ENCODE data around the gene ENPP3.
"Not testable (repeated sequence)": the region's sequence is repeated elsewhere in the genome, so short reads cannot be mapped to it uniquely, and the experiment has no call there.

Gene ENPP3

DNA sequence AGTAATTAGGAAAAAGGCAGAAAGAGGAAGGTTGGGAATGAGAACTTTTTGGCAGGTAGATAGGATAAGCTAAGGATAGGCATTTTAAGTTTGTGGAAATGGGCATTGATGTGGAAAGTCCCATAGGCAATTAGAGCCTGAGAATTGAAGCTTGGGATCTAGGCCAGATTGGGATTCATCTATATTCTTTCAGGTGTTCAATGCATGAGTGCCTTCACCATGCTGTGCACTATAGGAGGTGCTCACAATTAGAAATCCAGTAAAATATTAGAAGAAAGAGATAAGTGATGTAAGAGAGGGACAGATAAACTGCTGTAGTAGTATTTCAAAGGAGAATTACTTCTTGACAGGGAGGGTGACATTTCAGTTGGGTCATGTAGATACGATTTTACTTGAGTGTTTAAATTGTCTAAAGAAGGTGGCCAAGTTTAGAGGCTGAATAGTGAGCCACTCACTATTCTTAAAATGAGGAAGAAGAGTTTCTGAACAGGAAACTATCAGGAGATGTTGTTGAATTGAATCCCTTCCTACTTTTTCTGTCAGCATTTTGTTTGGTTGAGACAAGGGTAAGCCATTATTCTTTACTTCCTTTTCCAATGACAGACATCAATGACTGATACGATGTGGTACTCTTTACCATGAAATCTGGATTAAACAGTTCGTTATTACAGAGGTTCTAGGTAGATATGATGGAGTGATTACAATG lies 104.7 kb downstream of the ENPP3 start:
- no peak for DNase-seq

DNA sequence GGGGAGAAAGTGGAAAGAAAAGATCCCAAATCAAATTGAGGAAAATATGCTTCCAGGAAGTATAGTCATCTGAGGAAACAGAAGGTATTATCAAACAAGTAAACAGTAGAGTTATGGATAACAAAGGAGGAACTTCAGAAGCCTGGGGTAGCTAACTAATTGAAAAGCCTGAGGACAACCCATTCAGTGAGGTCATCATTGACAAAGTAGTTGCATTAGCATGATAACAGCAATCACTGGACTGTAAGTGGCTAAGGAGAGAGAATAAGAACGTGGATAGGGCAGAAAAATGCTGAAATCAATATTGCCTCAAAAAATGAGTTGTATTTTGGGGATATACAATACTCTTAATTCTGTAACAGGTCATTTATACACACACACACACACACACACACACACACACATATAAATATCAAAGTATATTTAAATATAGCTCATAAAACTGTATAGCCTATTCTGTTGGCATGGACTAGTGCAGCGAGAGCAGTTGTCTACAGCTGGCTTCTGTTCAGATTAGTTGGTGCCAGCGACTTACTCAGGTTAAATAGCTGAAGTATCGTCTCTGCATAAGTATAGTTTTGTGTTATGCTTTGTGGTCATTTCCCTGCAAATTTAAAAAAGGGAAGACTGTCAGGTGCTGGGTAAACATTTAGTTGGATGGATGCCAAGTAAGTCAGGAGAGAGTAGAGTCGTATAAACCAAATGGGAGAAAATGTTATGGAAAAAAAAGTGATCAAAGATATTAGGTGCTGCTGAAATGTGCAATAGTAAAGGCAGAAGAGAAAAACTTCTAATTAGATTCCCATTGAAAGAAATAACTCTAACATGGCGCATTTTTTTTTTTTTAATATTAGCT lies 107.6 kb downstream of the ENPP3 start:
- DNase-seq = no peak

DNA sequence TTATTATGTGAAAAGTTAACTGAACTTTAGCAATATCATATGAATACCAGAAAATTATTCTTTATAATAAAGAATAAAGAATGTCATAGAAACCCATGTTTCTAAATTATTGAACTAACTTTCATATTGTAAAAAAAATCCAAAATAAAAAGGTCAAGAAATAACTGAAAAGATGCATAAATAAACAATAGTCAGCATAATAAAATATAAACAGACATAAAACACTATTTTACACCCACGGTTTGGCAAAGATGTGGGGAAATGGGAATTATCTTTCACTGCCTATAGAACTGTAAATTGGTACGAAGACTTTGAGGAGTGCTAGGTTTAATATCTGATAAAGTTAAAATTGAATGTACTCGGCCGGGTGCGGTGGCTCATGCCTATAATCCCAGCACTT lies 108.4 kb downstream of the ENPP3 start:
- DNase-seq = no peak

DNA sequence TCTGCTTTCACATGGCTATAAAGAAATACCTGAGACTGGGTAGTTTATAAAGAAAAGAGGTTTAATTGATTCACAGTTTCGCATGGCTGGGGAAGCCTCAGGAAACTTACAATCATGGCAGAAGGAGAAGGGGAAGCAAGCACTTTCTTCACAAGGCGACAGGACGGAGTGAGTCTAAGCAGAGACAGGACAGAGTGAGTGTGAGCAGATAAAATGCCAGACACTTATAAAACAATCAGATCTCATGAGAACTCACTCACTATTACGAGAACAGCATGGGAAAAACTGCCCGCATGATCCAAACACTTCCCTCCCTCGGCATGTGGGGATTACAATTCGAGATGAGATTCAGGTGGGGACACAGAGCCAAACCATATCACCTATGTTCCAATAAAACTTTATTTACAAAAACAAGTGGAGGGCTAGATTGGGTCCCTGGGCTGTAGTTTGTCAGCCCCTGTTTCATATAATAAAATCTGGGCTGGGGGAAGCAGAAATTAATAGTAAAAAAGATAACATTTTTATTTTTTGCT lies 110.8 kb downstream of the ENPP3 start:
- no peak for DNase-seq

DNA sequence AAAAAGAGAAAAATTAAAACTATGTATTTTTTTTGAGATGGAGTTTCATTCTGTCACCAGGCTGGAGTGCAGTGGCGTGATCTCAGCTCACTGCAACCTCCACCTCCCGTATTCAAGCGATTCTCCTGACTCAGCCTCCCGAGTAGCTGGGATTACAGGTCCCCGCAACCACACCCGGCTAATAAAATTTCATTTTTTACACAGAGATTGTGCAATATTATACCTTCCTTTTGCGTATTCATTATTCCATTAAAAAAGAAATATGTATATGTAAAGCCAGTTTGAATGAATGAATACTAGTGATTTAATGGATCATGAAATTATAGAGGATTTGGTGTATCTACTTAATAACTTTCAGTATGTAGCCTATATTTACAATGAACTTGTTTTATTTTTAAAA lies 111.9 kb downstream of the ENPP3 start:
- no peak for DNase-seq

DNA sequence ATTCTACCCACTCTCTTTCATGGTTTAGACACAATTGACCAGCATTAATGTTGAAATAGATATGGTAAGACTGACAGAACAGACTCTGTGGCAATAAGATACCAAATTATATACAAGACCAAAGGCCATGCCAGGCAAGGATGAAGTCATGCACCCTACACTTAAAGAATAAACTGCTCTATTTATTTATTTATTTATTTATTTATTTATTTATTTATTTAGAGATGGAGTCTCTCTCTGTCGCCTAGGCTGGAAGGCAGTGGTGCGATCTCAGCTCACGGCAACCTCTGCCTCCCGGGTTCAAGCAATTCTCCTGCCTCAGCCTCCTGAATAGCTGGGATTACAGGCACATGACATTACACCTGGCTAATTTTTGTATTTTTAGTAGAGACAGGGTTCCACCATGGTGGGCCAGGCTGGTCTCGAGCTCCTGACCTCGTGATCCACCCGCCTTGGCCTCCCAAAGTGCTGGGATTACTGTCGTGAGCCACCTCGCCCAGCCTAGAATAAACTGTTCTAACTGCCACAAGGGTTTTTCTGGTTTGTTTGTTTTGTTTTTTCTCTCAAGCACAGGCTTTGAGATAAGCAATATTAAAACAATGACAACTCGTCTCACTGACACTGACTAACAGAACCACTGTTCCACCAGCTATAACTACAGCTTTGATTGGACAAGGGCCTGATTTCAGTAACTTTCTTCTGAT lies 114.1 kb downstream of the ENPP3 start:
- not testable (repeated sequence) for DNase-seq

DNA sequence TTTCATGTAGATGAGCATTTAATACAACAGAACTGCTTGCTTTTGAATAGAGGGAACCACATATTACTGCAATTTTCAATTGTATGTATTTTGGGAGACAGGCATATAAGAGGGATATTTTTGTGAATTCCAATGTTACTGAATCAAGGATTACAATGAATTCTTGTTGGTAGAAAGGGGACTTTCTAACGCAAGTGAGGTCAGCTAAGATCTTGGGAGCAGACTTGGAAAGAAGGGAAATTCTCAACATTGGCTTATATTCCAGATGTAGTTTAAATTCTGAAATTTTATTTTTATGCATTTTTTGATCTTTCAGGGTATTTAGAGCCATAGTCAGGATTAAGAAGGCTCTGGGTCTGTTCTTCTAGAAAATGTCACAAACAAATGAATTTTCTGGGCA lies 117.0 kb downstream of the ENPP3 start:
- no peak for DNase-seq

DNA sequence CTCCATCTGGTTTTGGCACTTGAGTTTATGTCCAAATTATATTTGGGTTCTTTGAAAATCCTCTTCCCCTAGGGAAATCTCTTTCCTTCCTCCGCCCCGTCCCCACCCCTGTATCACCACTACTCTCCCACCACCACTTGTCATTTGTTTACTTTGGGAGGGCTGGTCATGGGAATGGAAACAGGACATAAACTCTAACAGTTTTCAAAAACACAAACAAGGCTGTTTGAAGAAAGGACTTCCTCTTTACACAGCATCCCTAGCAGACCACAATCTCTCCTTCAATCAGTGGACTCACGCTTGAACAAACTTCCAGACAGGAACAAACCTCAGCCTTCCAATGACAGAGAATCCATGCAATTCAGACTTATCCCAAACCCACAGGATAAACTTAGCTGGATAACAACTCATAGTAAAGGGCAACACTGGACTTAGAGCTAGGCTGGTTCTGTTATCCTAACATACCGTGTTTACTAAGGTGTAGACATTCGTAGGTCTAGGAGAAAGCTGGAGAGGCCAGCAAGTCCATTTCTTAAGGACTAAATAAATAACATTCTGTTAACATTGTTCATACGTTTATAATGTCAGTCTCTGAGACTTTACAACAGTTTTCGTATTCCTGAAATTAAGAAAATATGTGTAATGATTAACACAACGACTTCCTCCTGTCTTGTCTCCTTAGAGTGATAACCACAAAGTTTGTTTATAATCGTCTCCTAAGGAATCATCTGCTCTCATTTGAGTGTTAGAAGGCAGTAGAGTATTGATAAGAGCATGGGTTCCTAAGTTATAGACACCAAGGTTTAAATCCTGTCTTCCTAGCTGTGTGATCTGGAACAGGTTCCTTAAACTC lies 117.8 kb downstream of the ENPP3 start:
- DNase-seq = no peak

DNA sequence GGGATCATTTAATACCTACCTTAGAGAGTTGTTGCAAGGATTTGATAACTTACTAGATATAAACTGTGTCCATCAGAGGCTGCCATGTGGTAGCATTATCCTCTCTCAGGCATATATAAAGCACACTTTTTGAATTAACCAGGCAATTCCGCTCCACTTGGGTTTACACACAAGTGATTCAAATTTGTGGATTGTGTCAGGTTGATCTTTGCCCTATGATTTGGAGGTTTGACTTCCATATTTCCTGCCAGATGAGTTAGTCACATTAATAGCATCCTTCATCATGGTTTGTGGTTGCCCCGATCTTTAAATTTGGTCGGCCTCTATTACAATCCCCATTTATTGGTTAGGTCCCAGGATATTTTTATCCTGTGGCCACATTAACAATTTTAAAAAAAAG lies 118.5 kb downstream of the ENPP3 start:
- no peak for DNase-seq

DNA sequence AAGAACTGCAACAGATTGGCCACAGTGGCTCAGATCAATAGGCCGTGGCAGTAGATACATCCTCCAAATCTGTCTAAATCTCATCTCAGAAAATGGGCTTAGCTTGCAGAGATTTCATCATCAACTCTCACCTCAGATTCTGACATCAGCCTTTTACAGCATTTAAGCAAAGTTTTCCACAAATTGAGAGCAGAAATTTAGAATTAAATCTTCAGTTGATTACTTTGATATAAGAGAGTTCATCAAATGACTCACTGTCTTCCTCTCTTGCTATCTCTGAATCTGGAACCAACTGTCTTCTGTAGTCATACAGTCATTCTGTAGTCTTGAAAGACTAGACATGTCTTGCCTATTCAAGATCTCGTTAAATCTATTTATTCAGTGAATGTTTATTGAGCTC lies 118.9 kb downstream of the ENPP3 start:
- DNase-seq = no peak

DNA sequence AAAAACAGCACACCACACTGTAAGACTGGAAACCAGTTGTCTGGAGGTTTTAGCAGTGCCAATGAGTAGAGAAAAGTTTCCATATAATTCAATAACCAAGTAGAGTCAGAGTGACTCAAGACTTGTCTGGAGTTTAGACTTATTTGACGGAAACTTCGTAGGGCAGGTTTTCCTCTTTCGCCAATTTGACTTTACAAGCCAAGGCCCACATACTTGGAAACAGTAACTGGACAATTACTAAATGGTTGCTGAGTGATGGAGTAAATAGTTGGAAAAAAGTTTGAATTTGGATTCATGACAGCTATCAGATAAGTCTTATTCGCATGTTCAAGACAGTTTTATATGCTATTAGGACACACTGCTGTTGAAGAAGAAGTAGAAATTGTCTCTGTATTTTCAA lies 121.8 kb downstream of the ENPP3 start:
- no peak for DNase-seq

DNA sequence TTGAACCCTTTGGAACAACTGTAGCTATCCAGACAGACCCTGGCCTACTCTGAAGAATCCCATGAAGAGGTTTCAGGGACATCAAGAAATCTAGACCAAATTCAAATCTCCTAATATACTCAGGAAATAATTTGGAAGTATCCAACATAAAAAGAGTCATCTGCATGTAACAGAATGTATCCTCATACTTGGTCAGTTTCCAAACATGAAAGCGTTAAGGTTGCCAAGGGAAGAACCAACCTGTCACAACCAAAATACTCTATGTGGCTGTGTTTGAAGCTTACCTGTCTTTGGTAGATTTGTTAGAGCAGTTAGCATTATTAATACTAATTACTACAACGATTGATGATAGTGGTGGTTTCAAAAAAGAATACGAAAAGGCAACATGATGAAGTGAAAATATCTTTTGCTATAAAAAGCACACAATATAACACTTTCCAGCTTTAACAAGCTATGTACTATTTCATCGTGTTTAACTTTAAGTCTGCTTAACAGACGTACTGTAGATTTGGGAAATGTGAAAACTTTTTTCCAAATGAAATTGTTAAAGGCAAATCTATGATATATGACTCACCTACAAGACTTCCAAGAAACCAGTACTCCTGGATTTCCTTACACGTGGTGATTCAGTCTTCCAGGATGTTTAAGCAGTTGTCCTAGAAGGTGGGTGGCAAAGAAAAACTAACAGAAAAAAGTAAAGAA lies 124.1 kb downstream of the ENPP3 start:
- no peak for DNase-seq

DNA sequence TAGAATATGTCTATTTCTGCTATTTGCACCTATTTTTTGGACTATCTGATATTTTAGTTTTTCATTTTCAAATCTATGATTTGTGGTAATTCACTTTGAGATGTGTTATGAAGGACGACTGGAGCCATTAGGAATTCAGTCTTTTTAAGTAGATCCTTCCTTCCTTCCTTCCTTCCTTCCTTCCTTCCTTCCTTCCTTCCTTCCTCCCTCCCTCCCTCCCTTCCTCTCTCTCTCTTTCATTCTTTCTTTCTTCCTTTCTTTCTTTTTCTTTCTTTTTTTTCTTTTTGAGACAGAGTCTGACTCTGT lies 124.6 kb downstream of the ENPP3 start:
- no peak for DNase-seq

DNA sequence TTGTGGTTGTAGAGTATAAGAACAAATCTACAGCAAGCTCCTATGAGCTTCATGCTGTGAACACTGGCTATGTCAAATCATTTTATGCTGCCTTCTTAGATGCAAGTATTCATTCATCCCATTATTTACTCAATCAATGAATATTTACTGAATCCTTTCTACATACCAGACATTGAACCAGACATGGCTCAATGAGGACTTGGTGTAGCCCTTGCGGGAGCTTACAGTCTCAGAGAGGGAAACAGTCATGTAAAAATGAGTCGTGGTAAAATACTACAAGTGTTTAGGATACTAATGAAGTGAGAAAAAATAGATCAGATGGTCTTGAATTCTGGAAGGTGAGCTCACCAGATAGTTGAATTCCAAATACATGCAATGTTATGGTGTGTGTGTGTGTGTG lies 125.9 kb downstream of the ENPP3 start:
- no peak for DNase-seq

DNA sequence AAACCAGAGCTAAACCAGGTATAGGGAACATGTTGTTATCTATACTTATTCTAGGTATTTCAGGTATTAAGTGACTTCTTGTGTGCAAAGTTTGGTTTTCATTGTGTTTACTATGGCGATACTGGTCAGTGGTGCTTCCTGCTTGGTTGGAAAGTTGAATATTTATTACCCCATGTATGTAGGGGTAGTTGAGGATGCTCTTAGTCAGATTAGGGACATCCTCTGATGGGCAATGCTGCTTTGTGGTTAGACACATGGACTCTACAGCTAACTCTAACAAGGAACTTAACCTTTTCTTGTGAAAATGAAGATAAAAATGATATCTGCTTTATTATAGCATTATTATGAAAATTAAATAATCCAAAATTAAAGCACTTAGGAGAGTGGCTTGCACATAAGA lies 126.6 kb downstream of the ENPP3 start:
- DNase-seq = no peak

DNA sequence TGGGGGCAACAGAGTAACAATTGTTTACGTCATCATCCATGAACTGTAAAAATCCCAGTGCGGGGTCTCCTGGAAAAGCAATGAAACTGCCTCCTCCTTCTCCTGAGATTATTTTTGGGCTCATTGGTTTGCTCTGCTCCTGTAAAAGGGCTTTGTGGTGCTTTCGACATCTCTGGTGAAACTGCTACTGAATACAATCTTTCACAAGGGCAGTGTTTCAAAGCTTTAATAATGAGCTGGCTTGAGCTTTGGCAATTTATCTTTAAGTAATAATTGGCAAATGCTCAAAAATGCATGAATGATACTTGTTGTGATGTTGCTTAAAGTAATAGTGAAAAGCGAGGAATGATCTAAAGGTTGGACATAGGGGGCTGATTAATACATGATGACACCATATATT lies 127.2 kb downstream of the ENPP3 start:
- DNase-seq = no peak

DNA sequence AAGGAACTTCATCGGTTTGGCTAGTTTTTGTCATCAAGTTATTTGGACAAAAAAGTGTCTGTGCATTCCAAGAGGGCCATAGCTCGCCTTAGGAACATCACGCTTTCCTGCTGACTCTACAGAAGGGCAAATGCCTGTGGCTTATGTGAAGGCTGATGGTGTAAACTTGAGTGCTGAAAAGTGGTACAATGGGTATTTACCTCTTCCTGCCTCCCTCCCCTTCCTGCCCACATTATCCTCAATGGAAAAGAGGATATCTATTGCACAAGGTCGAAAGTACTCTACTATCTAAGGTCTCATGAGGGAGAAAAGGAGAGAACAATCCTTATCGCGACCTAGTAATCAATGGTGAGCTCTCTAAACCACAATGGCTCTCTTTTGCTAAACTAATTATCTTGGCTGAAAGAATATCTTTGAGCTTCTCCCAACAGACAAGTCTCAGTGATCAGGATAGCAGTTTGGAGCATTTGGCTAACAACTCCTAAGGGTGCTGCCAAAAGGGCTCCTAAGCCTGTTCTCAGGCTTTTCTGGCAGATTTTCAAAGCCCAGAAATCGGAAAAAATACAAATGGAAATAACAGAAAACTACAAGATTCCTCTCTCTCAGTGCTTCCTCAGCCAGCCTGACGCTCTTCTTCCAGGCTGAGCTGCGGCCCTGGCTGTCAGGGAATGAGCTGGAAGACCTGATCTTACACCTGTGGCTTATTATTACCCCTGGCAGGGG lies 128.1 kb downstream of the ENPP3 start:
- DNase-seq = no peak

DNA sequence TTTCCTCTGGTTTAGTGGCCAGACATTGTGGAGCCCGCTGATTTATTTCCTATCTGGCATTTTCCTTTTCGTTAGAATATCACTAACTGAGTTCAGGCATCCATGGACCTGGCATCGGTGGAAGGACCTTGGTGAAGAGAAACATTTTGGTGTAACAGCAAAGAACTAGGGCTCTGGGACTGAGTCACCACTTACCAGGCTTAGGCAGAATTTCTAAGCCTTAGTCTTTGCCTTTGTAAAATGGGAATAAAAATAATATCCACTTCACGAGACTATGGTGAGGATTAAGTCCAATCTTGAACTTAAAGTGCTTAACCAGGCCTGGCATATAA lies 128.7 kb downstream of the ENPP3 start:
- DNase-seq = no peak

DNA sequence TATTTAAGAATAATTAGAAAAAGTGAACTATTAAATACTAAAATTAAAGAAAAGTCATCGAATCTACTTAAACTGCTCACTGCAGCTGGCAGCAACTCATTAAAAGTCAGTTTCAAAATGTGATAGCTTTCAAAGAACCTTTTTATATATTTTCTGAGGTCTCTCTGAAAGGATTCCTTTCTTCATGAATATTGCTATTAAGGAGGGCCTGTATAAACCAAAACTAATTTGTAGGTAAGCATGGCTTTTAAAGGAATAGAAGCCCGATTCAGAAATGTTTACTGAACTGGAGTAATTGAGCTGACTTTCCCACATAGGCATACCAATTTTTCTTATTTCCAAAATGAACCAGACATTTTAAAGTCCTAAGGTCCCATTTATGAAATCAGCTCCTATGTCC lies 129.5 kb downstream of the ENPP3 start:
- DNase-seq = no peak

DNA sequence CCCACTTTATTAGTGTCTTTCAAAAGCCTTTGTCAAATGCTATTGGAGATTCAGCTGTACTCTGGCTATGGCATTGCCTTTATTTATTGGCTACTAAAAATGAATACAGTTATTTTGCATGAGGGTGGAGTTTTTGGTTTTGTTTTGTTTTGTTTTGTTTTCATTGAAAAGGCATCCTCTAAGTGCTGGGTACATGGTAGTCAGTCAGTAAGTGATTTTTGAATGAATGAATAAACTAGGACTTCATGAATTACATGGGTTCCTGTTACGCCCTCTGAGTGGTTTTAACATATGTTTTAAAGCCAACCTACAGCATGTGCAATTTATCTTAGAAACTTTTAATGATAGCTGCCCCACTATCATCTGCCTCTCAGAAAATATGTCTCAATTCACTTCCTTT lies 131.9 kb downstream of the ENPP3 start:
- no peak for DNase-seq

DNA sequence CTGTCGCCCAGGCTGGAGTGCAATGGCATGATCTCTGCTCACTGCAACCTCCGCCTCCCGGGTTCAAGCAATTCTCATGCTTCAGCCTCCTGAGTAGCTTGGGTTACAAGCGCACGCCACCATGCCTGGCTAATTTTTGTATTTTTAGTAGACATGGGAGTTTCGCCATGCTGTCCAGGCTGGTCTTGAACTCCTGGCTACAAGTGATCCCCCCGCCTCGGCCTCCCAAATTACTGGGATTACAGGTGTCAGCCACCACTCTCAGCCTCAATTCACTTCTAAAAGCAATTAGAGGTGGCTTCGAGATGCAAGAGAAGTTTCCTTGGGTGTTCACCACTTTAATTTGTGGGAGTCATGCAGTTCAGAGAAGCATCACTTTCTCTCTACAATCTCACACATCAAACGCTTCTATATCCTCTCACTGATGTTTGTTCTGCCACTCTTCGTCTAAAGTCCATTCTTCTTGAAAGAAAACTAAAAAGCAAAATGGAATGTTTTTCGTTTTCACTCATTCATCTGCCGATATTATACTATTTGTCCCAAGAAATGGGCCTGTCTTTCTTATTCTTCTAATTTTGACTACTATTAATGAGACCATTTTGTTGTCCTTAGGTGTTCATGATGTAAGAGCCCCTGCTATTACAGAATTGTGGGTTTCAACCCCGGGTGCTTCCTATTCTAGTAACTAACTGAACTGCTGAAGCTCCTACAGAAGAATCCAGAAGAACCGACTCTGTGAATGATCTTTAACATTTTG lies 132.5 kb downstream of the ENPP3 start:
- DNase-seq = no peak

Measured in activated CD8-positive, alpha-beta memory T cell treated with anti-CD3 and anti-CD28 coated beads, Interleukin-2, amount 50 U/mL, for 4 hours (primary cell).